Transverse colon (tissue), 3 donors: Measurements from ENCODE around the gene TOR3A.

Experiments
- EP300 ChIP-seq: sonication (generic); formaldehyde crosslinking; IDR thresholded peaks from one replicate; pipeline ENCODE4 v1.6.1; 2017; ENCODE audit warnings: antibody characterized with exemption, low read depth
- POLR2A ChIP-seq: fragments of 450-650 bp; IDR thresholded peaks from one replicate; pipeline ENCODE4 v1.6.1; 2016; ENCODE audit warnings: antibody characterized with exemption, mild to moderate bottlenecking, moderate library complexity
- TF ChIP-seq, protein P1 (sequence below), 5 experiments: fragments of 200-600 bp in 3 of 5; fragments of 450-650 bp in 2 of 5; sonication (generic) in 3 of 5; IDR thresholded peaks; 1 replicate in 2 of 5; 2 replicates in 3 of 5; pipeline ENCODE4 v1.5.1; 2016 to 2017; ENCODE audit warnings: antibody characterized with exemption in 5 of 5, inconsistent platforms in 3 of 5, mild to moderate bottlenecking in 2 of 5, moderate library complexity in 1 of 5

DNA sequence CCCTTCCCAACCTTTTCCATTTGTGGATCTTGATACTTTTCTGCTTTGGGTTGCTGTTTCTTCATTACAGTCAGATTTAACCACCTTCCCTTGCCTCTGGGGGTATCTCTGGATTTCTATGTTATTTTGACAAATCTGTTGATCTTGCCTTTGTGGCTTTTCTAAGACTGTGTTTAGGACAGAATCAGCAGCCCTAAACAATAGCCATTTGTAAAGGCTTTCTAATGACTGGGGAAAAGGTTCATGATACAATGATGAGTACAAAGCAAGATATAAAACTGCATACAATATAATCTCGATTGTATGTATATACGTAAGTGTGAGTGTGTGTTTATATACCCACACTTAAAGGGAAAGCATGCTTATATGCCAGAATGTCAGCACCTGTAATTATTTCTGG is 28.4 kb upstream of the TOR3A start:
- TF ChIP-seq POLR2A (no peak), EP300 (no peak)
- TF ChIP-seq, protein P1, sequence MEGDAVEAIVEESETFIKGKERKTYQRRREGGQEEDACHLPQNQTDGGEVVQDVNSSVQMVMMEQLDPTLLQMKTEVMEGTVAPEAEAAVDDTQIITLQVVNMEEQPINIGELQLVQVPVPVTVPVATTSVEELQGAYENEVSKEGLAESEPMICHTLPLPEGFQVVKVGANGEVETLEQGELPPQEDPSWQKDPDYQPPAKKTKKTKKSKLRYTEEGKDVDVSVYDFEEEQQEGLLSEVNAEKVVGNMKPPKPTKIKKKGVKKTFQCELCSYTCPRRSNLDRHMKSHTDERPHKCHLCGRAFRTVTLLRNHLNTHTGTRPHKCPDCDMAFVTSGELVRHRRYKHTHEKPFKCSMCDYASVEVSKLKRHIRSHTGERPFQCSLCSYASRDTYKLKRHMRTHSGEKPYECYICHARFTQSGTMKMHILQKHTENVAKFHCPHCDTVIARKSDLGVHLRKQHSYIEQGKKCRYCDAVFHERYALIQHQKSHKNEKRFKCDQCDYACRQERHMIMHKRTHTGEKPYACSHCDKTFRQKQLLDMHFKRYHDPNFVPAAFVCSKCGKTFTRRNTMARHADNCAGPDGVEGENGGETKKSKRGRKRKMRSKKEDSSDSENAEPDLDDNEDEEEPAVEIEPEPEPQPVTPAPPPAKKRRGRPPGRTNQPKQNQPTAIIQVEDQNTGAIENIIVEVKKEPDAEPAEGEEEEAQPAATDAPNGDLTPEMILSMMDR (IDR thresholded peaks at IDR 0.05): no peak
